MG63 (cell line): Measurements from ENCODE around the gene PAFAH2. TPM values are rescaled to one million over a fixed set of nuclear protein-coding genes. Genes with fewer than 3 reads are reported as not detected.

Experiments used
- DNase-seq: peaks from one replicate; pipeline ENCODE4 v3.0.0-alpha.2; 2020
- H3K27me3 ChIP-seq: fragments of 250-450 bp; sonication (Bioruptor Pico); 2 replicates; pipeline ENCODE4 v1.5.1; 2020; ENCODE audit warnings: mild to moderate bottlenecking, moderate library complexity
- H3K36me3 ChIP-seq: fragments of 250-450 bp; sonication (Bioruptor Pico); 2 replicates; pipeline ENCODE4 v1.5.1; 2020; ENCODE audit warnings: mild to moderate bottlenecking, moderate library complexity
- H3K4me3 ChIP-seq: fragments of 250-450 bp; sonication (Bioruptor Pico); 2 replicates; pipeline ENCODE4 v1.5.1; 2020; ENCODE audit warnings: mild to moderate bottlenecking, moderate library complexity
- H3K9me3 ChIP-seq: fragments of 250-450 bp; sonication (Bioruptor Pico); 2 replicates; pipeline ENCODE4 v1.5.1; 2020; ENCODE audit warnings: mild to moderate bottlenecking, moderate library complexity
- total RNA-seq: library from RNA; depleted of rRNA; stranded (reverse); fragments of >200 nt; shearing (Covaris generic); gene quantifications from 2 replicates; pipeline ENCODE4 v1.2.3, GENCODE V29; 2014; ENCODE audit warnings: low replicate concordance

PAFAH2 gene
- total RNA-seq, 1 experiment from 2014 or later = 4.5 TPM

DNA sequence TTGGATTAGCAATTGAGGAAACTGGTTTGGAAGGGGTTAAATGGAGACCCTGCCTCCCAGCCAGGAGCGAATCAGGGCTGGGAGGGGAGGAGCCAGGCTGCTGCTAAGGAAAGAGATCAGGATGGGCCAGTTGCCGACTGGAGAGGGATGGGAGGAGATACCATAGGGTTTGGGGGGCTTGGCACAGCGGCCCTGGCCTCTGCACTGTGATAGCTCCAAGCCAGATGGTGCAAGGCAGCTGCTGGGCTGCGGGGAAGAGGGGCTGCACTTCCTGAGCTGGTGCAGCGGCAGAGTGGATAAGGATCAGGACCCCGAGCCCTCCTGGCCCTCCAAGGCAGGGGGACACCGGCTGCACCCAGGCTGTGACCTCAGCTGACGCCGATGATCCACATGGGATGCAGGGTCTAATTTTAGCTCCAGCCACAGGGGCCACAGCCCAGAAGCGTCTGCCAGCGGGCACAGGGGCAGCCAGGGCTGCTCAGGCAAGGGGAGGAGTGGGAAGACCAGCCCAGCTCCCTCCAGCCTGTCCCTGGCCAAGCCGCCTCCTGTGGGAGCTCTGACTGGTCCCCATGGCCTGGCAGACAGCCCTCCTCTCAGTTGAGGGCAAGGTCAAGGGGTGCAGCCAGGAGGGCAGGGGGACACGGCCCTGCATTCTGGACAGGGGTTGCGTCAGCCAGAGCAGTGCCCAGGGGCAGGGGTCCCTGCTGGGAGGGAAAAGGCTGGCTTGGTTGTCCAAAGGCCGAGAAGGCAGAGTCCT, 24.0 kb upstream of the PAFAH2 start, which contains the start of gene EXTL1:
Gene EXTL1, plus strand, starts transcription at position 129 of the 757 bp plus-strand sequence. CDS start 872 bp downstream, outside the sequence.
- Histone ChIP-seq H3K9me3 (no peaks in the 10 kb centered on the region), H3K4me3 (no peak within 1 kb of the TSS)

DNA sequence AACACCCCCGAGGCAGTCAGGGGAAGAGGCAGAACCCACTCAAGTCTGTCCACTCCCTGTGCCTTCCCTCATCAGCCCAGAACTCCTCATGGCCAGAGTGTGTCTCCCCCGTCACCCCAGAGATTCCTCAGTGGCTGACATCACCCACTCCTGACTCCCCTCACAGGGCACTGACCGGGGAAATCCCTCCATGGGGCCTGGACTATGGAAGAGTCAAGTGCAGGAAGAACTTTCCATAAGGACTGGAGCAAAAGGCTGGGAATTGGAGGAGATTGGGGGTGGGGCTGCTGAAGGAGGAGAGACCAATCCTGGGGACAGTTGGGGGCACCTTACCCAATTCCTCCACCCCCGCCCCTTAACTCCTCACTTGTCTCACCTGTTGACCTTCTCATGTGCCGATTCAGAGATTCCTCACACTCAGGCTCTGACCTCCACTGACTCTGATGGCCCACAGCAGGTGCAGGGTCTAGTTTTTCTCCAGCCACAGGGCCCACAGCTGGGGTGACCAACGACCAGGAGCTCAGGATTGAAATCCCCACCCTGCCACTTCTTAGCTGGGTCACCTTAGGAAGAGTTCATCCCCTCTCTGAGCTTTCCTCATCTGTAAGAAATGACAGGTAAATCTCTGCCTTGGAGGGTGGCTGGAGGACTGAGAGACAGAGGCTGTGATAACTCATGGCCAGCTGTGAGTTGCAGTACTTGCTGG, 23.2 kb upstream of the PAFAH2 start:
- Histone ChIP-seq H3K9me3 (no peaks in the 10 kb centered on the region), H3K27me3 (no peaks in the 10 kb centered on the region), H3K4me3 (no peak overlapping the region), H3K36me3 (no peaks in the 10 kb centered on the region)
- DNase-seq = no peak

More for the DNA sequence above, 24.0 kb upstream of the PAFAH2 start, which contains the start of gene EXTL1:
- DNase-seq = no peak
- no peaks in the 10 kb centered on the region for H3K36me3 ChIP-seq
- H3K27me3 ChIP-seq = no peaks in the 10 kb centered on the region

DNA sequence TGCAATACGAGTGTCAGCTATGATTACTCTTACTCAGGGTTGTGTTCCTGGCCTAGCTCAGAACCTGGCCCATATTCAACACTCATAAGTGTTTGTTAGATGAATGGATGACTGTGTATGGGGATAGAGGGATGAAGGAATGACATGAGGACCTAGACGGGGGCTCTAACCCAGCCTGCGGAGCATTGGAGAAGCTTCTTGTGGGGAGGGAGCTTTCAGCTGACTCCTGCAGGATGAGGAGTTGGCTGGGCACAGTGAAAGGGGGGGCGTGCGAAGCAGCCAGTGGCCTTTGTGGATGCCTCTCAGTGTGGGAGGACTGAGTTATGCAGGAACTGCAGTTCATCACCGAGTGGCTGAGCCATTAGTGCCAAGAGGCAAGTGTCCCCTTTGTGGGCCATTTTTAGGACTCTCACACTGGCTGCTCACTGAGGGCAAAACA, 22.5 kb upstream of the PAFAH2 start:
- H3K36me3 ChIP-seq = no peaks in the 10 kb centered on the region
- no peaks in the 10 kb centered on the region for H3K27me3 ChIP-seq
- DNase-seq = no peak
- H3K4me3 ChIP-seq = no peak overlapping the region
- no peaks in the 10 kb centered on the region for H3K9me3 ChIP-seq

DNA sequence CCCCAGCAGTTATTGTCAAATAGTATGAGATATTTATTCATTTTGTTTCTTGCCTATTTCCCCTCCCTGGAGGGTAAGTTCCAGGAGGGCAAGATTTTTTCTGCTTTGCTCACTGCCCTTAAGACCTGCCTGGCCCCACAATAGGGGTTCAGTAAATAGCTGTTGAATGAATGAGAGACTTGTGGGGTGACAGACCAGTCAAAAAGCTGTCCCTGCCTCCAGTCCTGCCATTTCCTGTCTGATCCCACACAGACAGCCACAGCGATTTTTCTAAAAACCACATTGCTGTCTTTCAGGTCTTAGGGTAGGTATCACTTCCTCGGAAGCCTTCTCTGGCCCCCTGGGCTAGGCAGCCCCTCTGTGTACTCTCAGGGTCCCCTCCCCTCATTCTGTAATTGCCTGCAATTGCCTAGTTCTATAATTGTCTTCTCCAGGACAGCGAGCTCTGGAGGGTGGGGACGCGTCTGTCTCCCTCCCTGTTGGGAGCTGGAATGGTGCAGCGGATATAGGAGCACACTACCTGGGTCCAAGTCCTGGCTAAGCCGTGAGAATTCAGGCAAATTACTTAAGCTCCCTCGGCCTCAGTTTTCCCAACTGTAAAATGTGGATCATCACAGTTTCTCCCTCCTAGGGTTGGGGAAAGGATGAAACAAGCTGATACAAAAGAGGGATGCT, 21.9 kb upstream of the PAFAH2 start:
- Histone ChIP-seq H3K9me3 (no peaks in the 10 kb centered on the region), H3K4me3 (no peak overlapping the region), H3K36me3 (no peaks in the 10 kb centered on the region), H3K27me3 (no peaks in the 10 kb centered on the region)
- no peak for DNase-seq

DNA sequence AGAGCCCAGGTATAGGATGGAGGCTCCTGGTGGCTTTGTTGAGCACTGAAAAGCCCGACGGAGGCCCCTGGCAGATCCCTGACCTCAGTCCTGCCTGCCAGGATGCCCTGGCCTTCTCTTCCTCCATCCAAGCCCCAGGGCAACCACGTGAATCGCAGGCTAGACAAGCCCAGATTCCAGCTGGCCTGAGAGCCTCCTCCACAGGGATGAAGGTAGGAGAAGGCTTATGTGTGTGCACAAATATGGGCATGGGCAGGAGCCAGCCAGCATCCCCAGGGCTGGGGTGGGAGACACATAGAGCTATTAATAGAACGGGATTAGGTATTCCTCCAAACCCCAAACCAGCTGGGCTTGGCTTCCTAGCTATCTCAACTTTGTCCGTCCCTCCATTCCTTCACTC, 19.7 kb upstream of the PAFAH2 start:
- Histone ChIP-seq H3K4me3 (no peak overlapping the region), H3K9me3 (no peaks in the 10 kb centered on the region), H3K36me3 (no peaks in the 10 kb centered on the region), H3K27me3 (no peaks in the 10 kb centered on the region)
- DNase-seq = no peak

DNA sequence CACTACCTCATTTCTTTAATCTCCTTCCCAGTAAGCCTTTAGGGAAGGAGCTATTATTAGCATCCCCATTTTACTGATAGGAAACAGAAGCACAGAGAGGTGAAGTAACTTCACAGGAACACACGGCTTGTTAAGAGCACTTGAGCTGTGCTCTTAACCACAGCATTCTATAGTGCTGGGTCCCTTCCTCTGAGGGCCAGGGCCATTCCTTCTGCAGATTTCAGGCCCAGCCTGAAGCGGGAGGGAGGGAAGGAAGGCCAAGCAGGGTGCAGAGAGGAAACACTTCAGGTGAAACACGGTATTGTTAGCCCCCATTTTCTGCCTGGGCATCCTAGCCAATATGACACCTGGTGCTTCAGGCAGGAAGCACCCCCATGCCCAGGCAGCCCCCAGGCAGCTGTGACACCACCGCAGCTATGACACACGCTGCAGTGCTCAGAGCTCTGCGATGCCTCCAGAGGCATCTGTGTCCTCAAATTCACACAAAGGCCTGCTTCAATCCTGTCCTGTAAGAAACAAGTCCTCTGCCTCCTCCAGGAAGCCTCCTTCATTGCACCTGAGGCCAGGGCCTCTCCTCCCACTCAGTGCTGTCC, 19.2 kb upstream of the PAFAH2 start:
- no peak for DNase-seq
- Histone ChIP-seq H3K9me3 (no peaks in the 10 kb centered on the region), H3K4me3 (no peak overlapping the region)

DNA sequence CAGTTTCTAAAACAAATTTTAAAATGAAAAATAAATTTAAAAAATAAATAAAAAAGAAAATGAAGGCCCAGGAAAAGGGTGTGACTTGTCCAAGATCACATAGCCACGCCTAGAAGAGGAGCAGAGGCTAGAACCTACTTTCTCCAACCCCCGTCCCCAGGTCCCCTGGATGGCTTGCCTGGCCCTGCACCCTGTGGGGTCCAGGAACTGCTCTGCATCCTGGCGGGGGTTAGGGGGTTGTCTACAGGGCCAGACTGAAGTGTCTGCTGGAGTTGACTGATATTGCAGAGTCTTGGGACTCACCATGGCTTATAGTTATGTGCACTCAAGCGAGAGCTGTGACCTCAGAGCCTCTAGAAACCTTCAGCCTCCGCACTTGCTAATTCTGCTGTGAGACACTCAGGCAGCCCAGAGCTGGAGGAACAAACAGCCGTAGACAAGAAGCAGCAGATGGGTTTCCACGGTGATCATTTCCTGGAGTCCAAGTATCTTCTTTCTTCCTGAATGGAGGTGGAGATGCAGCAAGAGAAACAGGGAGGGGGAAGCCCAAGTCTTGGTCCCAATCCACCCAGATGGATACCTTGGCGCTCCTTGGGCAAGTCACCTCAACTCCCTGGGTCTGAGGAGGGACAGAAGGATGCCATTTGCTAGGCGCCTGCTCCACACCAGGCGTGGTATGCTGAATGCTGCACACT, 18.5 kb upstream of the PAFAH2 start:
- no peak for DNase-seq
- Histone ChIP-seq H3K27me3 (no peaks in the 10 kb centered on the region), H3K36me3 (no peaks in the 10 kb centered on the region), H3K9me3 (no peaks in the 10 kb centered on the region), H3K4me3 (no peak overlapping the region)

More for the DNA sequence above, 19.2 kb upstream of the PAFAH2 start:
- Histone ChIP-seq H3K36me3 (no peaks in the 10 kb centered on the region), H3K27me3 (no peaks in the 10 kb centered on the region)

DNA sequence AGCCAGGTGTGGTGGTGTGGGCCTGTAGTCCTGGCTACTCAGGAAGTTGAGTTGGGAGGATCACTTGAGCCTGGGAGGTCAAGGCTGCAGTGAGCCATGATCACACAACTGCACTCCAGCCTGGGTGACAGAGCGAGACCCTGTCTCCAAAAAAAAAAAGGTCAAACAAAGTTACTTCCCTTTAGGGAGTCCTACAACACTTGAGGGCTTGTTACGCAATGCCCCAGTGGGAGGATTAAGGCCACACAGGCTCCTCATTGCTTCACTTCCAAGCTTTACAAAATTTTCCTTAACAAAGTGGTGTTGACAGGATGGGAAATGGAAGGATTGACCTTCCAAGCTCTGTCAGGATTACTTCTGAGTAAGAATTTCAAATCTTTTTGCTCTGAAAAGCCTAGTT, 17.5 kb upstream of the PAFAH2 start:
- no peak for DNase-seq
- Histone ChIP-seq H3K27me3 (no peaks in the 10 kb centered on the region), H3K9me3 (no peaks in the 10 kb centered on the region), H3K4me3 (no peak overlapping the region), H3K36me3 (no peaks in the 10 kb centered on the region)

DNA sequence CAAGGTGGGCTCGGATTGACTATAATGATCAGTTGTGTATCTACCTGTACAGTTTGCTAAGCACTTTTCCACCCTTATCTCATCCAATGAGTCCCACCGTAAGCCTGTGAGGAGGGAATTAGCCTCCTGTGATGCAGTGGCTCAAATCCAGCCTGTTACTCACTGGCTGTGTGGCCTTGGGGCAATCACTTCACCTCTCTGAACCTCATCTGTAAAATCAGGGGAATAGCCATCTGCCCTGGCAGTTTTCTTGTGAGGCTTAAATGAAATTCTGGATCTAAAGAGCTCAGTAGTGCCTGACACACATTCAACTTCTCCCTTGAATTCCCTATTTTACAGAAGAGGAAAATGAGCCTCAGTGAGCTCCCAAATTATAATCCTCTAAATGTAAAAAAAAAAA, 16.3 kb upstream of the PAFAH2 start:
- DNase-seq = no peak
- no peaks in the 10 kb centered on the region for H3K27me3 ChIP-seq
- H3K4me3 ChIP-seq = no peak overlapping the region
- H3K36me3 ChIP-seq = no peaks in the 10 kb centered on the region
- H3K9me3 ChIP-seq = no peaks in the 10 kb centered on the region

DNA sequence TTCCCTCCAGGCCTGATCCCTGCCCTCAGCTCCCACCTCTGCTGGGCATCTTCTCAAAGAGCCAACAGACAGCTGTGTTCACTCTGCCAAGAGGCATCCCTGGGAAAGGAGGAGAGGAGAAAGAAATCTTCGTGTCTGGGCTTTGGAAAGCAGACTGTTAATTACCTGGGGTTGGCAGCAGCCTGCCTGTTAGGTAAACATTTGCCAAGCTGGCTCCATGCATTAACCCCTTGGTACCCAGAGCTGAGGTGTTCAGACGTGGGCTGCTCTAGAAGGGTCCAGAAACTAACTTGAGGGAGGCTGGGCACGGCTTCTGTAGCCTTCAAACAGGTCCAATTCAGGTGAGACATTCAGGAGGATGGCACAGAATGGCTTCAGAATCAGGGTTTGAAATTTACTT, 15.0 kb upstream of the PAFAH2 start:
- Histone ChIP-seq H3K4me3 (no peak overlapping the region), H3K36me3 (no peaks in the 10 kb centered on the region), H3K9me3 (no peaks in the 10 kb centered on the region), H3K27me3 (no peaks in the 10 kb centered on the region)
- DNase-seq = no peak

DNA sequence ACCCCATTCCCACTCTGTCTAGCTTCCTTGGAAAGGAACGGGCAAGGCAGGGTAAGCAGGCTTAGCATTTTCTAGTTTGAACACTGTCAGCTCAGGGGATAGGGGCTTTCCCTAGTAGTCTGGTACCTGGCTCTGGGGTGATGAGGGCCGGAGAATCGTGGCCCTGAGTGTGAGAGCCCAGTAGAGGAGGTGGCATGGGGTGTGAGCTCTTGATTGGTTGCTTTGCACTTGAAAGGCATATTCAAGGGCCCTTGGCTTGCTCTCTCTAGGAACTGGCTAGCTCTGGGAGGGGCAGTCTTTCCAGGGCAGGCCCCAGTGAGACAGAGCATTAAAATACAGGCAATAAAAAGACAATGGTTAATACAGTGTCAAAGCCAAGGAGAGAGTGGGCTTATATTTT, 13.0 kb upstream of the PAFAH2 start:
- no peak for DNase-seq
- no peaks in the 10 kb centered on the region for H3K27me3 ChIP-seq

DNA sequence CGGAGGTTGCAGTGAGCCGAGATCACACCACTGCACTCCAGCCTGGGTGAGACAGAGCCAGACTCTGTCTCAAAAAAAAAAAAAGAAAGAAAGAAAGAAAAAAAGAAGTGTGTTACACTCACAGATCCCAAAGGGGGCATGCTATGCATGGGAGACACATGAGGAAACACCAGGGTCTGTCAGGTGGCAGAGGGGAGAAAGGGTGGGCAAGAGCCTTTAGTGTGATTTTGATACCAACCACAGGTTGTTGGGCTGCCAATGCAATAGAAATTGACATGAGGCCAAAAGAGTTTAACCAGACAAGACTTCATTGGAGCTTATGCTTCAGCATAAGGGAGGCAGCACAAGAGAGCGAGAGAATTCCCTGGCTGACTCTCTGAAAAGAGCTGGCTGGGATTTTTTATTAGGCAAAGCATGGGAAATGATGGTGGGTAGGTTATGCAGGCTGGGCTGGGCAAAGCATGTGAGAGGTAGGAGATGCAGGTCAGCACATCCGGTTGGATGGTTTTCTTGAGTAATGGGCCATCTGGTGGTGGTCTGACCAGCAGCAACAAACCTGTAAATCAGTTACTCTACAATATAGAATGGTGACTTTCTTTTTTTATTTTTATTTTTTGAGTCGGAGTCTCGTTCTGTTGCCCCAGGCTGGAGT, 12.1 kb upstream of the PAFAH2 start:
- Histone ChIP-seq H3K9me3 (no peaks in the 10 kb centered on the region), H3K36me3 (no peaks in the 10 kb centered on the region), H3K27me3 (no peaks in the 10 kb centered on the region), H3K4me3 (no peak overlapping the region)
- no peak for DNase-seq

More for the DNA sequence above, 13.0 kb upstream of the PAFAH2 start:
- Histone ChIP-seq H3K36me3 (no peaks in the 10 kb centered on the region), H3K9me3 (no peaks in the 10 kb centered on the region), H3K4me3 (no peak overlapping the region)

DNA sequence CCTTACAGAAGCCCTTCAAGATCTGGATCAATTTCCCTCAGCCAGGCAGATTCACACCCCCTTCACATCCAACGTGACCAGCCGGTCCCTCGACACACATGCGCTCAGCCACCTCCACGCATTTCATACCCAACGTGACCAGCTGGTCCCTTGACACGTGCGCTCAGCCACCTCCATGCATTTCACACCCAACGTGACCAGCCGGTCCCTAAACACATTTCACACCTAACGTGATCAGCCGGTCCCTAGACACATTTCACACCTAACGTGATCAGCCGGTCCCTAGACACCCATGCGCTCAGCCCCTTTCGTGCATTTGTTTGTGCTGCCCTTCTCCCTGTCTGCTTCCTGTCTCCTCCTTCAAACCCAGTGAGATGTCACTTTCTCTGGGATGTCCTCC, 8.8 kb upstream of the PAFAH2 start:
- Histone ChIP-seq H3K27me3 (no peaks in the 10 kb centered on the region), H3K4me3 (no peak overlapping the region), H3K9me3 (no peaks in the 10 kb centered on the region), H3K36me3 (no peaks in the 10 kb centered on the region)
- DNase-seq = no peak

DNA sequence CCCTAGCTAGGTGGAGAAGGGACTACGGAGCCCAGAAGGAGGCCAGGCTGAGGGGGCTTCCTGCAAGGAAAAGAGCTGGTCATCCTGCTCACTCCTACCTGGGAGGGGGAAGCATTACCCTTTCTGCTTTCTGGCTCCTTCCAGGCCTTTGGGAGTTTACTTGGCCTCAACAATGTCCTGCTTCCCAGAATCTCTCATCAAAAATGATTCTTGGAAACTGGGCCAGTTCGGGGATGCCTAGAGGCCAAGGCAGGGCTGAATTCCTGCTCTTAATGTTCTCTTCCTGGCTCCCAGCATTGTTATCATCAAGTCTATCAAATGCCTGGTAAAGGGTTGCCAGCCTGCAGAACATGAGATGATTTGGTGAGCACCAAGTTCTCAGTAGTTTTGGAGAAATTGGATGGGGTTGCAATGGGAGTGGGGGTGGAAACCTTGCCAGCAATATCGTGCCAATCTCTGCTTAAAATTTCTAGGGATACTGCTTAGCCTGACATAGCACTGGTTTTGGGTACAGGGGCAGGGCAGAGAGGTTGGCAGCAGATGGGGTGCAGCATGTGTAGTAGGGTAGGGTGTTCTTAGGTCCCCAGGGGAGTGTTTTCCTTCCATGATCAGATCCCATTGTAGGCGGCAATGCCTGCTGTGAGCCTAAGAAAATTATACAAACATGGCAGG, 7.7 kb upstream of the PAFAH2 start:
- Histone ChIP-seq H3K9me3 (no peaks in the 10 kb centered on the region), H3K36me3 (no peaks in the 10 kb centered on the region), H3K27me3 (no peaks in the 10 kb centered on the region), H3K4me3 (no peak overlapping the region)
- DNase-seq = no peak

DNA sequence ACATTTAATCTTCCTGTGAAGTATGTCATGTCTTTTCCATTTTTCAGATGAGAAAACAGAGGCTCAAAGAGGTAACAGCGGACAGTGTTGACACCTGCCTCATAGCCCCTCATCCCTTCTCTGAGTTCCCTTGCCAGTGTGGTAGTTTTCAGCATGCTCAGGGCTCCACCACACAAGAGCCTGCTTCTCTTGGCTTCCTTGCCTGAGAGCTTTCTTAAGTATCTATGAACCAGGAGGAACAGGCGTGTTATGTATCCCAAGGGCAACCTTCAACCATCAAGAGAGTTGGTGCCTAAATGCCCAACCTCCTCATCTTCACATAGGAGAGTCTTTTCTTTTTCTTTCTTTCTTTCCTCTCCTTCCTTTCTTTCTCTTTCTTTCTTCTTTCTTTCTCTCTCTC, 5.9 kb upstream of the PAFAH2 start:
- no peak for DNase-seq
- H3K9me3 ChIP-seq = no peaks in the 10 kb centered on the region
- no peaks in the 10 kb centered on the region for H3K36me3 ChIP-seq
- H3K4me3 ChIP-seq = no peak overlapping the region
- H3K27me3 ChIP-seq = no peaks in the 10 kb centered on the region

DNA sequence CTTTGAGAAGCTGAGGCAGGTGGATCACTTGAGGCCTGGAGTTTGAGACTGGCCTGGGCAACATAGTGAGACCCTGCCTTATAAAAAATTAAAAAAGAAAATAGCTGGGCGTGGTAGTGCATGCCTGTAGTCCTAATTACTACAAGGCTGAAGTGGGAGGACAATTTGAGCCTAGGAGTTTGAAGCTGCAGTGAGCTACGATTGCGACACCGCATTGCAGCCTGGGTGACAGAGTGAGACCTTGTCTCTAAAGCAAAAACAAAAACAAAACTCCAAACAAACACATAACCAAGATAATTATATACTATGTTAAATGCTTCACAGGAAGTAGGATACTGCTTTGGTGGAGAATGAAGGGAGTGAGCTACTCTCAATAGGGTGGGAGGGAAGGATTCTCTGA, 5.4 kb upstream of the PAFAH2 start:
- no peak for DNase-seq
- Histone ChIP-seq H3K36me3 (no peaks in the 10 kb centered on the region), H3K4me3 (no peak overlapping the region), H3K9me3 (no peaks in the 10 kb centered on the region), H3K27me3 (no peaks in the 10 kb centered on the region)
